Kidney (tissue), 14 donors: ENCODE data around the gene CAPN12. TPM values are rescaled to one million over a fixed set of nuclear protein-coding genes. Genes with fewer than 3 reads are reported as not detected.

Experiments used
- DNase-seq, 5 donors: peaks; one replicate each; pipeline ENCODE4 v3.0.0-alpha.2; 2013 to 2020
- FAIRE-seq: peaks from 2 replicates; lab custom pipeline; 2012; peaks lifted over from hg19 to GRCh38; lab: Jason Lieb, UNC
- H3K27ac ChIP-seq, 2 donors: one replicate each; pipeline ENCODE4 v1.7.0; 2013; ENCODE audit warnings: low read depth in 2 of 2, low read length in 2 of 2, inconsistent platforms in 1 of 2
- H3K27me3 ChIP-seq: one replicate; pipeline ENCODE4 v1.7.1; 2013; ENCODE audit warnings: low read length, inconsistent platforms; ENCODE audit not compliant: control insufficient read depth, insufficient read depth
- H3K36me3 ChIP-seq, 3 donors: one replicate each; pipeline versions ENCODE4 v1.7.0 to v1.7.1; 2013; ENCODE audit warnings: low read length in 3 of 3, control low read depth in 1 of 3, inconsistent platforms in 1 of 3; ENCODE audit not compliant: insufficient read depth in 3 of 3, control insufficient read depth in 2 of 3
- H3K4me1 ChIP-seq, 3 donors: one replicate each; pipeline versions ENCODE4 v1.7.0 to v1.7.1; 2013; ENCODE audit warnings: low read length in 3 of 3, inconsistent platforms in 1 of 3, low read depth in 1 of 3; ENCODE audit not compliant: control insufficient read depth in 2 of 3, insufficient read depth in 2 of 3
- H3K4me3 ChIP-seq, 3 donors: one replicate each; pipeline versions ENCODE4 v1.7.0 to v1.8.1; 2013; ENCODE audit warnings: low read length in 3 of 3, control low read depth in 1 of 3, inconsistent platforms in 1 of 3
- H3K9ac ChIP-seq, 3 donors: one replicate each; pipeline versions ENCODE4 v1.7.0 to v1.7.1; 2013; ENCODE audit warnings: low read length in 3 of 3, control low read depth in 1 of 3, inconsistent platforms in 1 of 3
- H3K9me3 ChIP-seq, 3 donors: one replicate each; pipeline versions ENCODE4 v1.7.0 to v1.7.1; 2013; ENCODE audit warnings: low read length in 3 of 3, control low read depth in 1 of 3, inconsistent platforms in 1 of 3; ENCODE audit not compliant: control insufficient read depth in 2 of 3, insufficient read depth in 1 of 3
- CTCF ChIP-seq: IDR thresholded peaks from 3 replicates; pipeline ENCODE4 v1.5.1; 2012; ENCODE audit warnings: mild to moderate bottlenecking, moderate library complexity, borderline replicate concordance; ENCODE audit not compliant: insufficient read depth; ENCODE audit errors: extremely low read depth
- intact Hi-C: fragments of 100-400 bp; cut with DNase I; formaldehyde crosslinking; loops from one replicate; pipeline ENCODE4 v1.11.1; 2022
- polyA plus RNA-seq: library from polyadenylated mRNA; stranded (reverse); fragments of 350-450 nt; fragmentation: Illumina TruSeq; extraction: RNeasy Lipid Tissue Mini Kit (QIAGEN cat#74804); gene quantifications from one replicate; pipeline ENCODE4 v1.2.3, GENCODE V29; 2014; ENCODE audit warnings: low read depth, low replicate concordance; ENCODE audit not compliant: insufficient read depth
- total RNA-seq: library from RNA; stranded (reverse); fragmentation: NEBNext Ultra II Directional; extraction: Animal tissue kit (Norgen Biotek cat#: 25700); gene quantifications from one replicate; pipeline ENCODE4 v1.2.1, GENCODE V29; 2021
- donor health status: control.
- donor health status: control.
- donor health status: control.
- donor health status: control.
- donor health status: control.
- donor health status: DM: yes; HTN: yes; CAD: no.
- donor health status: Normal renal cell carcinoma (clear cell type).

The CAPN12 gene
- total and polyA plus RNA-seq, 2 donors from 2014 or later, result 27.1 to 31.1 TPM

GRCh38 chr19:38740257-38740592, 4.0 kb downstream of the CAPN12 start:
- H3K4me1 ChIP-seq, result no peaks in the 10 kb centered on the region
- intact Hi-C loops, result no loop called here
- H3K27ac ChIP-seq, result no peak overlapping the region
- DNase-seq (peak in 1 of 5 donors; percentile 34), FAIRE-seq (no peak)
- no peak for TF ChIP-seq CTCF
- H3K36me3 ChIP-seq, result no peaks in the 10 kb centered on the region
- H3K4me3 ChIP-seq, result no peak overlapping the region
- H3K9me3 ChIP-seq, result no peaks in the 10 kb centered on the region
- no peak overlapping the region for H3K9ac ChIP-seq
- no peaks in the 10 kb centered on the region for H3K27me3 ChIP-seq

GRCh38 chr19:38739440-38740256, 4.6 kb downstream of the CAPN12 start:
- Histone ChIP-seq H3K9ac (no peak overlapping the region), H3K36me3 (no peaks in the 10 kb centered on the region), H3K4me3 (no peak overlapping the region), H3K9me3 (no peaks in the 10 kb centered on the region), H3K4me1 (no peaks in the 10 kb centered on the region), H3K27ac (no peak overlapping the region), H3K27me3 (no peaks in the 10 kb centered on the region)
- intact Hi-C loops, result no loop called here
- FAIRE-seq (no peak), DNase-seq (no peak)
- TF ChIP-seq CTCF, result no peak

GRCh38 chr19:38737921-38738737, 6.1 kb downstream of the CAPN12 start:
- no peak overlapping the region for H3K9ac ChIP-seq
- no peak overlapping the region for H3K27ac ChIP-seq
- peaks cover 0 to 2% (median 0%) of the 10 kb centered on the region in 3 donors for H3K4me1 ChIP-seq
- H3K36me3 ChIP-seq, result no peaks in the 10 kb centered on the region
- no peak for TF ChIP-seq CTCF
- H3K4me3 ChIP-seq, result no peak overlapping the region
- H3K27me3 ChIP-seq, result no peaks in the 10 kb centered on the region
- H3K9me3 ChIP-seq, result no peaks in the 10 kb centered on the region
- FAIRE-seq (no peak), DNase-seq (peak in 2 of 5 donors; percentile 51 to 80)
- intact Hi-C loops, result no loop called here
